ENCODE data around the gene SBK3. TPM values are rescaled to one million over a fixed set of nuclear protein-coding genes. Genes with fewer than 3 reads are reported as not detected.

The SBK3 gene
- total RNA-seq, 1 experiment from 2014 or later: 1.2 TPM

GRCh38 chr19:55520691-55521292 is 24.6 kb downstream of the SBK3 start:
- no peak overlapping the region for H3K4me3 ChIP-seq (replicated peaks in 1 of 2; ENCODE audit: low read depth in 1 of 2, low read length in 2 of 2)
- no peak overlapping the region for H3K9ac ChIP-seq (ENCODE audit: low read length)
- CTCF ChIA-PET: no interaction called here
- H3K27ac ChIP-seq (ENCODE audit: low read depth, low read length): no peak overlapping the region
- DNase-seq (ENCODE audit: low read depth, low spot score) (no peak), ATAC-seq (no peak)
- H3K4me1 ChIP-seq (ENCODE audit: control insufficient read depth in 1 of 2, insufficient read depth in 2 of 2, low read length in 2 of 2): peaks cover 4 to 8% of the 10 kb centered on the region in 2 experiments; a peak in 3 of 4 replicates
- H3K9me2 ChIP-seq (ENCODE audit: insufficient read depth): no peaks in the 10 kb centered on the region
- RAD21 ChIA-PET (ENCODE audit: low non-redundant PET in 1 of 2, low total read pairs in 2 of 2, uncharacterized antibody in 2 of 2, unreplicated experiment in 2 of 2): no interaction called here
- no peaks in the 10 kb centered on the region for H3K79me2 ChIP-seq (ENCODE audit: insufficient read depth, low read length)
- POLR2A ChIA-PET: no interaction called here
- no peak overlapping the region for H2AFZ ChIP-seq (ENCODE audit: low read depth, low read length, poor library complexity, severe bottlenecking)
- no peaks in the 10 kb centered on the region for H3K27me3 ChIP-seq (ENCODE audit: insufficient read depth, low read length)
- H4K20me1 ChIP-seq (ENCODE audit: insufficient read depth): no peaks in the 10 kb centered on the region
- no peaks in the 10 kb centered on the region for H3K36me3 ChIP-seq (ENCODE audit: control insufficient read depth in 1 of 2, insufficient read depth in 2 of 2, low read length in 2 of 2)
- no TSS peak for BruUV-seq (replicated peaks)
- H3K9me3 ChIP-seq (ENCODE audit: control insufficient read depth in 1 of 2, insufficient read depth in 1 of 2, low read depth in 1 of 2, low read length in 2 of 2): no peaks in the 10 kb centered on the region
- H3K4me2 ChIP-seq (ENCODE audit: low read length): no peak overlapping the region
- intact Hi-C loops (cut with micrococcal nuclease): no loop called here
- TF ChIP-seq JUND (IDR thresholded peaks at IDR 0.05) (no peak), ELF1 (IDR thresholded peaks at IDR 0.05; ENCODE audit: borderline replicate concordance, low read depth) (no peak), SIN3A (IDR thresholded peaks at IDR 0.05; ENCODE audit: low read depth) (no peak), ATF3 (IDR thresholded peaks at IDR 0.05) (no peak), CEBPB (IDR thresholded peaks at IDR 0.05; ENCODE audit: low read depth) (no peak), ZFX (IDR thresholded peaks at IDR 0.05) (no peak), YY1 (IDR thresholded peaks at IDR 0.05; ENCODE audit: extremely low read depth, insufficient replicate concordance, low read depth, low read length) (no peak), MAX (IDR thresholded peaks at IDR 0.05) (no peak), ZNF274 (IDR thresholded peaks at IDR 0.05; ENCODE audit: low read depth, low read length) (no peak), POLR2AphosphoS5 (IDR thresholded peaks at IDR 0.05; ENCODE audit: low read depth, low read length) (no peak), CTCF (IDR thresholded peaks at IDR 0.05 in 2 of 3, conservative IDR thresholded peaks at IDR 0.05 in 1 of 3; ENCODE audit: borderline replicate concordance in 1 of 3, insufficient read depth in 1 of 3, low read depth in 2 of 3, low read length in 2 of 3) (no peak)

All from HCT116 (cell line).